Heart left ventricle (tissue), 13 donors: ENCODE data around the gene ODF2L.

Source experiments
- CTCF ChIP-seq, 12 donors: fragments of 200-600 bp; sonication (generic) in 4 of 12; IDR thresholded peaks; one replicate each; pipeline versions ENCODE4 v1.5.0 to v1.8.0; 2018 to 2022; ENCODE audit warnings: antibody characterized with exemption in 12 of 12, mild to moderate bottlenecking in 5 of 12
- POLR2A ChIP-seq, 2 donors: fragments of 450-650 bp; IDR thresholded peaks; one replicate each; pipeline ENCODE4 v1.6.1; 2017; ENCODE audit warnings: antibody characterized with exemption in 2 of 2, mild to moderate bottlenecking in 2 of 2, moderate library complexity in 2 of 2
- donor health status: ischemic (EF 13 %, LVEDD 7.1; RV severe dilation, severe dysfunction).
- donor health status: DM: no; HTN: yes; CAD: no.
- donor health status: DM: no; HTN: no; CAD: no.
- donor health status: ischemic (EF 25% LVEDD 6.9; RV normal size, moderate dysfunction).
- donor health status: ischemic (EF 25% LVEDD 5.7; RV mildly dilated, moderate dysfunction).
- donor health status: ischemic (EF 35%, LVEDD 5.7; RV mildly dilated, moderate dysfunction).
- donor health status: nonischemic (EF 11% LVEDD 7.7; RV severe dilation, severe dysfunction).
- donor health status: DM: yes; HTN: yes; CAD: no.
- donor health status: PGD.
- donor health status: ischemic (EF 29% LVEDD 5.4; RV normal size, mild dysfunction).
- donor health status: nonischemic (EF 23%, LVEDD 6.1; RV moderate dilation, normal function).

DNA sequence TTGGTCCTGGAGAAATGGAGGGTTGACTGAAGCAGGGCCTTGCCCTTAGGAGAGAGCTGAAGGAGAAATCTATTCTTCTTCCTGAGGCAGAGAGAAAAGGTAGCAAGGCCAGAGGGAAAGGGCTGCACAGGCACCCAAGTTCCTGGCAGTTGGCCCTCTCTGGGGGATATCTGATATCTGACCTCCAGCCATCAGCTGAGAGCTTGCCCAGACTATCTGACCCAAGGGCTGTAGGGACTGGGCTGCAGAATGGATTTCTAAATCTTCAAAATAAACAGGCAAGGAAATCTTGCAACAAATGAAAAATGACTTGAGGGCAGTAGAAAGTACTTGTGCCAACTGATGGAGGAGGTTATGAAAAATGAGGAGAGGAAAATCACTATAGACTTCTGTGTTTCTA is 27.4 kb upstream of the ODF2L start:
- no peak for TF ChIP-seq CTCF (IDR thresholded peaks at IDR 0.05)
- TF ChIP-seq POLR2A (IDR thresholded peaks at IDR 0.05) = no peak
